HG03196 (cell line): Measurements from ENCODE around the gene DNAH10.

Source experiments
- ATAC-seq: cut with Tn5 transposase; IDR thresholded peaks from one replicate; pipeline ENCODE4 v1.9.1; 2021; ENCODE audit not compliant: unreplicated experiment

DNAH10 gene

DNA sequence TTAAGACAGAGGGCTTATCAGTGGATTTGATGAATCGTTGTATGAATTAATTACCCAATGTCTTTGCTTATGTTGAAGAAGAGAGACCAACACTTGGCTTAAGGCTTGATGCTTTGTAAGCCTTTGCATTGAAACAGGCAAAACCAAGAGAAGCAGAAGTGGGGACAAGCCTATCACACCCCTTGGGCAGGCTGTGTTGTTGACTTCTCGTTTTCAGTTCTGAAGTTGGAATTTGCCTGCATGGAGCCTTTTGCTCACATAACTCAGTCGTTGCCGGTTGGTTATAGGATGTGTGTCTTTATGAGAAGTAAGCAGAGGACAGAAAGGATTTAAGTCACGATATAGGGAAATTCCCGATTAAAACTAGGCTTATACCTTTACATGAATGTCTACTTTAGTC is 115.9 kb downstream of the DNAH10 start:
- ATAC-seq = no peak

DNA sequence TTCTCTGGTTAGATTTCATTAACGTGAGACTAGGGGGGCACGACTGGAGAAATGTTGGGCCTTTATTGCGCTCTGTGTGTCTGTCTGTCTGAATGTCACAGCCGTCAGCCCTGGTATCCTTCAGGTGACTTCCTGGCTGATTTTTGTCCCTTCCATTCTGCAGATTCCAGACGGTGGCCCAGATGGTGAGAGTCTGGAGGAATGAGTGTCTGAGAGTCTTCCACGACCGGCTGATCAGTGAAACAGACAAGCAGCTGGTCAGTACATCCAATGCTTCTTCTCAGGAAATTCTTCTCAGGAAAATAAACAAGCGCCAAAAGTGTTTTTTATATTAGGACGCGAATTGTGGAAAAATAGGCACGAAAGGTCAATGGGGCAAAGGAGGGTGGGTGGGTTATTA is 117.0 kb downstream of the DNAH10 start:
- ATAC-seq = no peak

- ATAC-seq = no peak
These were observed 117.6 kb downstream of the DNAH10 start for GRCh38 chr12:123879691-123880090.

DNA sequence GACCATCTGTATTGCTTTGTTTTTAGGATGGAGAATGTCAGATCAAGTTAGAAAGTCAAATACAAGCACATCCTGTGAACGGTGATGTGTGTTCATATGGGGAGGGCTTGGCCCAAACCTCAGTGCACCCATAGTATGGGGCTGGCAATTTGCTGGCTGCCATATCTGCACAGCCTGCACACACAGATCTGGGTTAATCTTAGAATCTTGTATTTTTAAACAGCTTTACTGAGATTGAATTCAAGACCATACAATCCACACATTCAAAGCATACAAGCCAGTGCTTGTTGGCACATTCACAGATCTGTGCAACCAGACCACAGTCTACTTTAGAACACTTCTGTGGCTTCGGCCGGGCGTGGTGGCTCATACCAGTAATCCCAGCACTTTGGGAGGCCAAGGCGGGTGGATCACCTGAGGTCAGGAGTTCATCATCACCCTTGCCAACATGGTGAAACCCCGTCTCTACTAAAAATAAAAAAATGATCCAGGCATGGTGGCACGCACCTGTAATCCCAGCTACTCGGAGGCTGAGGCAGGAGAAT is 120.1 kb downstream of the DNAH10 start:
- ATAC-seq = no peak

DNA sequence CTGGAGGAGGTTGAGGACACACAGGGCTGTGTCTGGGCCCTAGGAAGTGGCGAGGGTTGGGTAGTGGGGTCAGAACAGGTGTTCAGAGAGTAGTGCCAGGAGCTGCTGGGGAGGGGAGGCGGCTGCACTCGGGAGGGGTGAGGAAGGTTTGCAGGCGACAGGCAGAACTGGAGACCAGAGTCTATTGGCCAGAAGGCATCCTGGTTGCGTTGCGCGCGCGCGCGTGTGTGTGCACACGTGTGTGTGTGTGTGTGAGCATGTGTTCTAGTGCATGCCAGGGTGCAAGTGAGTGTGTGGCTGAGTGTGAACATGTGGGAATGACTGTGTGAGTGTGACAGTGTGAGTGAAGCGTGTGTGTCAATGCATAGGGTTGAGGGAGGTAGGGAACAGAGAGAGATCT is 124.2 kb downstream of the DNAH10 start:
- ATAC-seq = no peak

- no peak for ATAC-seq
These were observed 125.0 kb downstream of the DNAH10 start for GRCh38 chr12:123886931-123887582.

DNA sequence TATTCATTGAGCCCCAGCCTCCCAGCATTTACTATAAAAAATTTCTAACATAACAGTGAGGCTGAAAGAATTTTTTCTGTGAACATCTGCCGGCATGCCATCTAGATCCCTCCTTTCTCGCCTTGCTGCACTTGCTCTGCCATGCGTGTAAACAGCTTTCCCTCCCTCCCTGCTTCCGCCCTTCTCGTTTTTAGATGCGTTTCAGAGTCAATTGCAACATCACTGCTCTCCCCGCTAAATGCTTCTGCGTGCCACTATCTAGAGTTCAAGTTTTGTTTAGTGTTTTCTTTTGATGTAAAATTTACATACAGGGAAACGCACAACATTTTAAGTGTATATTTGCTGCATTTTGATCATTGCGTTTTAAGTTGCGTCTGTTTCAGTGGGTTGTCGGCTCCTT is 126.9 kb downstream of the DNAH10 start:
- ATAC-seq = no peak

GRCh38 chr12:123889848-123890535 is 127.9 kb downstream of the DNAH10 start:
- no peak for ATAC-seq

DNA sequence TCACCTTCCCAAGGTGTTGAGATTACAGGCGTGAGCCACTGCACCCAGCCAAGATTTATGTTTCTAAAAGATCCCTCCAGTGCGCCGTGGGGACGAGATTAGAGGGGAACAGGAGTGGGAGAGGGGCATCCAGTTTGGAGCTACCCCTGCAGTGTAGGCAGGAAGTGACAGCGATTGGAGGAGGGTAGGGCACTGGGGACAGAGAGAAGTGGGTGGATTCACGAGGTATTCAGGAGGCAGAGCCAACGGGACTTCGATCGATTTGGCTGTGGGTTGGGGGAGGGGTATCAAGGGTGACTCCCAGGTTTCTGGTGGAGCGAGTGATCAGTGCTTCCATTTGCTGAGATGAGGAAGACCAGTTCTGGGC is 128.4 kb downstream of the DNAH10 start:
- ATAC-seq = no peak

DNA sequence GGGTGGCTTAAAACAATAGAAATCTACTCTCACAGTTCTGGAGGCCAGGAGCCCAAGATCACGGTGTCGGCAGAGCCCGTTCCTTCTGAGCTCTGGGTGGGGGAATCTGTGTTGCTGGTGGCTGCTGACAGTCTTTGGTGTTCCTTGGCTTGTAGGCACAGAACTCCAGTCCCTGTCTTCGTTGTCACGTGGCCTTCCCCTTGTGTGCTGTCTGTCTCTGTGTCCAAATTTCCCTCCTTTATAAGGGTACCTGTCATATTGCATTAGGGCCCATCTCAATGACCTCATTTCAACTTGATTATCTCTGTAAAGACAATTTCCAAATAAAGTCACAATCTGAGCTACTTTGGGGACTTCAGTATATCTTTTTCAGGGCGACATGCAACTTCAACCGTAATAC is 128.9 kb downstream of the DNAH10 start:
- ATAC-seq = no peak

DNA sequence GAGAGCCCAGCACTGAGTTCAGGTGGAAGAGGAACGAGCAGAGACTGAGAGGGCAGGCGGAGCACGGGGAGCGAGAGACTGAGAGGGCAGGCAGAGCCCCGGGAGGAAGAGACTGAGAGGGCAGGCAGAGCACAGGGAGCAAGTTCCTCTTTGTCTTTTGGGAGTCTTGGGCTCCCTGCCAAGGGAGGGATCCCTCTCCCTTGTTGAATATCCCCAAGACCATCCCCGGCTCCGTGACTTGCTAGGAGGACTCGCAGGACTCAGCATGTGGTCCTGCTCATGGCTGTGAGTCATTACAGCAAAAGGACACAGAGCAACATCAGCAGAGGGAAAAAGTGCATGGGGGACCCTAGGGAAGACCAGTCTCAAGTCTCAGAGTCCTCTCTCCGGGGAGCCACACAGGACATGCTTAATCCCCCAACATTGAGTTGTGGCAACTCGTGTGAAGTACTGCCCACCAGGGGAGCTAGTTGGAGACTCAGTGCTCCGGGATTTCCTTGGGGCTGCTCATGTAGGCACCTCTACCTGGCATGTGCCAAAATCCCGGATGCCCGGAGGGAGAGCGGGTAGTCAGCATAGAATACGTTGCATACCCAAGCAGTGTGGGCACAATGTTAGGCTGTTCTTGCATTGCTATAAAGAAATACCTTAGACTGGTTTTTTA is 129.5 kb downstream of the DNAH10 start:
- ATAC-seq = no peak

DNA sequence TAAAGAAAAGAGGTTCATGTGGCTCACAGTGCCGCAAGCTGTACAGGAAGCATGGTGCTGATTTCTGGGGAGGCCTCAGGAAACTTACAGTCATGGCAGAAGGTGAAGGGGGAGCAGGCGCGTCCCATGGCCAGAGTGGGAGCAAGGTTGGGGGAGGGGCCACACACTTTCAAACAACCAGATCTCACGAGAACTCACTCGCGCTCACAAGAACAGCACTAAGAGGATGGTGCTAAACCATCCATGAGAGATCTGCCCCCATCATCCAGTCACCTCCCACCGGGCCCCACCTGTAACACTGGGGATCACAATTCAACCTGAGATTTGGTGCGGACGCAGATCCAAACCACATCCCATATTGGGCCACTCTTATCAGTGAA is 130.1 kb downstream of the DNAH10 start:
- no peak for ATAC-seq

DNA sequence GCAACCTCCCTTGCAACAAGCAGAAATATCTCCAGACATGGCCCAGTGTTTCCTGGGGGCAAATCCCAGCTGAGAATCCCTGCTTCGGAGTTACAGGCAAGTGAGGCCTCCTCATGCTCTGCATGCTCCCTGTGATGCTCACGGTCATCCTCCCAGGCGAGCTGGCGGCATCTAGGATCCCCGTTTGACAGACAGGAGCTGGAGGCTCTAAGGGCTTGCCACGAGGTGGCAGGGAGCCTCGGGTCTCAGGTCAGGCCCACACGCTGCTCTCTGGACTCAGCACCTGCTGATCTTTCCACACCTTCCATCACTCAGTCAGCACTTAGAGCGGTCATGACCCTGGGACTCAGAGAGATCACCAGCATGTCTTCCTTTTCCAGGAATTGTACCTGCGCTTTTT is 130.8 kb downstream of the DNAH10 start:
- no peak for ATAC-seq

DNA sequence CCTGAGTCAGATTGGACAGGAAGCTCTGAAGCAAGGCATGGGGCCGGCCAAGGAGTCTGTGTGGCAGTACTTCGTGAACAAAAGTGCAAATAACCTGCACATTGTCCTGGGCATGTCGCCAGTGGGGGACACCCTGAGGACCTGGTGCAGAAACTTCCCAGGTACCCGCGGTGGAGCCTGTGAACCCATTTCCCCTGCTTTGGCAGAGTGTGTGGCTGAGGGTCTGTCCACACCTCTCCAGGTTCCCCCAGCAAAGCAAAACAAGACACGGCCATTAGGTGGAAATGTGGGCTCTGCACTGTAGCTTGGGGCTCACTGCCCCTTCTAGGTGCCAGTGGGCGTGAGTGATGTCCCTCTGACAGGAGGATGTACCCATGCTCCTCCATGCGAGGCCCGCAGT is 131.2 kb downstream of the DNAH10 start:
- no peak for ATAC-seq

DNA sequence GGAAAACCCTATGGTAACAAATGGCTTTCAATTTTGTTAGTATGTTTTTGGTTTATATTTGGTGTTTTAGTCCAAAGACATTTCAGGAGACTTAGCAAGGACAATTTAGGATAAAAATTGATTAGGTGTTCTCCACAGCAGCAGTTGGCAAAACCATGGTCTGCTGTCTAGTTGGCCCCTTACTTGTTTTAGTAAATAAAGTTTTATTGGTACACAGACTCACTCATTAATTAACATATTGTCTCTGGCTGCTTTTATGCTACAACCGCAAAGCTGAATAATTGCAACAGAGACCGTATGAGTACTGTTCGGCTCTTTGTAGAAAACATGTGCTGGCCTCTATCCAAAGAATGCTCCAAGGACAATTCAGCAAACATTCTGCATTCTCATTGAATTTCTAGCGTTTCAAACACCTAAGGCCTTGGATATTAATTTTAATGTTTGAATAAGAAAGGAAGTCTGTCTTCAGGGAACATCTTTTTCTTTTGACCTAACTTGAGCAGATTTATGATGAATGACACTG is 132.8 kb downstream of the DNAH10 start:
- no peak for ATAC-seq

- no peak for ATAC-seq
These were observed 133.3 kb downstream of the DNAH10 start for GRCh38 chr12:123895451-123895850.

- ATAC-seq = no peak
These were observed 134.7 kb downstream of the DNAH10 start for GRCh38 chr12:123896767-123897166.

- no peak for ATAC-seq
These were observed 135.1 kb downstream of the DNAH10 start for GRCh38 chr12:123897221-123897620.

DNA sequence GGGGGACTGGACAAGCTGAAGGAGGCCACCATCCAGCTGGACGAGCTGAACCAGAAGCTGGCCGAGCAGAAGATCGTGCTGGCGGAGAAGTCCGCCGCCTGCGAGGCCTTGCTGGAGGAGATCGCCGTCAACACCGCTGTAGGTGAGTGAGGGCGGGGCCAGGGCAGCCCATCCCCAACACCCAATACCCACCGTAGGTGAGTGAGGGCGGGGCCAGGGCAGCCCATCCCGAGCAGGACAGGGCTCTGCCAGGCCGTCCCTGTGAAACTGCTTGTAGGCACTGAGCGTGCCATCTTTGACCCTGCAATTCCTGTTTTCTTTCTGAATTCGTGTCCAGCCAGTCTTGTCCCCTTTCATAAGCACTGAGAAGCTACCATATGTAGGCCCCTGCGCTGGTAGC is 136.6 kb downstream of the DNAH10 start:
- no peak for ATAC-seq

DNA sequence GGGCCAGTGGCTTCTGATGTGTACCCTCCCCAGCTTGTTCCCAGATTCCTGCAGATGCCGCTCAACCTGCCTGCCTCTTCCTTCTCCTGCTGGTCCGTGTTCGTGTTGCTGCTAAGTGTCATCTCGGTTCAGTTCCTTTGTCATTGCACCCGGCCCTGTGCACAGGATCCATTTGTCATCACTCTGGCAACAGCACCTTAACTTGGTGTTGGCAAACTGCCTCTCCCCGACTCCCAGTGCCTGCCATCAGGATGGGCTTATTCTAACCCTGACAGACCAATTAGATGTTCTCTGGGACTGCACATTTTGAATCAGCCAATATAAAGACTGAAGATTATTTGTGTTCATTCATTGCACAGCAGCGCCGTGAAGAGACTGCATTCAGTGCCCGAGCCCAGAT is 137.3 kb downstream of the DNAH10 start:
- ATAC-seq = no peak

DNA sequence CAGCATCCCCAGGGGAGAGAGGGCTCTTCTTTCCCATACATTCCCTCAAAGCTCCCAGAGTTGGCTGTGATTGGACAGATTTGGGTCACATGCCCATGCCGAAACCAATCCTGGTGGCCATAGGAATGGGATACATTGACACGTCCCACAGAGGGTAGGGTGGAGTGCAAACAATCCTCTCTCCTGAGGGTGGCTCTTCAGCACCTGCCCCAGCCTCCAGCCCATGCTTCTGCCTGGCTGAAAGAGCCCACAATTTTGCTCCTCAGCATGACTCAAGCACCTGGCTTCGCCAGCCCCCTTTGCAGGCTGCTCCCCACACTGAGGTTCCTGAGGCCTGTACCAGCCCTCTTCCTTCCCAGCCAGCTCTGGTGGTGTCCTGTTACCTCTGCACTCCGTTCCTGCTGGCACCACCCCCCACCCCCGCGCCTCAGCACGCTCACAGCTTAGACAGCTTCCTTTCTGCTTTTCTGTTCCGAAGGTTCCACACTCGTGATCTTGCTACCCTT is 138.8 kb downstream of the DNAH10 start:
- no peak for ATAC-seq

DNA sequence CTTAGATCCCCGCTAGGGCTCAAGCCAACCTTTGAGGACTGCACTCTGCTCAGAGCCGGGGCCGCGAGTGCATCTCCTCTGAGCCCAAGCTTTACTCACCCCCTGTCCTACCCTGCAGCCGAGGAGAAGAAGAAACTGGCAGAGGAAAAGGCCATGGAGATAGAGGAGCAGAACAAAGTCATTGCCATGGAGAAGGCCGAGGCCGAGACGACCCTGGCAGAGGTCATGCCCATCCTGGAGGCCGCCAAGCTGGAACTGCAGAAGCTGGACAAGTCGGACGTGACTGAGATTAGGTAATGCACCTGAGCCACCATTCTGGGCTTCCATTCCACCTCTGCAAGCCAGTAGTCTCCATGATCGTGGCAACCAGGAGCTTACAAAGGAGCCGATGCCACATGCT is 140.7 kb downstream of the DNAH10 start:
- no peak for ATAC-seq
